Smooth muscle cell (in vitro differentiated cells): ENCODE measurements around the gene PMPCA. TPM values are rescaled to one million over a fixed set of nuclear protein-coding genes. Genes with fewer than 3 reads are reported as not detected.

ENCODE experiments used
- DNase-seq: peaks from one replicate; lab custom pipeline; 2025; ENCODE audit not compliant: unreplicated experiment; lab: John Stamatoyannopoulos, UW
- H2AFZ ChIP-seq: fragments of 200-600 bp; sonication (generic); 2 replicates; pipeline ENCODE4 v1.6.0; 2016; ENCODE audit warnings: antibody characterized with exemption, low read depth, mild to moderate bottlenecking
- H3F3A ChIP-seq: fragments of 200-600 bp; sonication (generic); 2 replicates; pipeline ENCODE4 v1.6.0; 2017; ENCODE audit warnings: antibody characterized with exemption, low read depth
- H3K27ac ChIP-seq: fragments of 200-600 bp; sonication (generic); 2 replicates; pipeline ENCODE4 v1.5.1; 2016; ENCODE audit warnings: low read depth, mild to moderate bottlenecking
- H3K27me3 ChIP-seq: fragments of 200-600 bp; sonication (generic); 2 replicates; pipeline ENCODE4 v1.6.1; 2016; ENCODE audit warnings: low read depth, mild to moderate bottlenecking
- H3K36me3 ChIP-seq: fragments of 200-600 bp; sonication (generic); 2 replicates; pipeline ENCODE4 v1.5.1; 2016; ENCODE audit warnings: low read depth
- H3K4me1 ChIP-seq: fragments of 200-600 bp; sonication (generic); 2 replicates; pipeline ENCODE4 v1.5.1; 2016; ENCODE audit warnings: low read depth
- H3K4me2 ChIP-seq: fragments of 200-600 bp; sonication (generic); 2 replicates; pipeline ENCODE4 v1.6.0; 2016; ENCODE audit warnings: mild to moderate bottlenecking
- H3K4me3 ChIP-seq: fragments of 200-600 bp; sonication (generic); 2 replicates; pipeline ENCODE4 v1.5.1; 2016; ENCODE audit warnings: mild to moderate bottlenecking
- H3K79me2 ChIP-seq: fragments of 200-600 bp; sonication (generic); 2 replicates; pipeline ENCODE4 v1.6.0; 2016; ENCODE audit warnings: low read depth, mild to moderate bottlenecking
- H3K9ac ChIP-seq: fragments of 200-600 bp; sonication (generic); 2 replicates; pipeline ENCODE4 v1.6.0; 2016; ENCODE audit warnings: low read depth
- H3K9me3 ChIP-seq: fragments of 200-600 bp; sonication (generic); replicated peaks from 2 replicates; pipeline ENCODE4 v1.5.1; 2016; ENCODE audit warnings: low read depth
- H4K20me1 ChIP-seq: fragments of 200-600 bp; sonication (generic); 2 replicates; pipeline ENCODE4 v1.6.0; 2016; ENCODE audit warnings: low read depth
- CTCF ChIP-seq: fragments of 200-600 bp; sonication (generic); IDR thresholded peaks from 2 replicates; pipeline ENCODE4 v1.5.1; 2017; ENCODE audit warnings: borderline replicate concordance, mild to moderate bottlenecking, antibody characterized with exemption; ENCODE audit not compliant: insufficient read depth, poor library complexity, severe bottlenecking
- WGBS: methylation state at CpG from one replicate; pipeline ENCODE4 v1.1.7; 2016; ENCODE audit warnings: low lambda C conversion rate; 5-methylcytosine and 5-hydroxymethylcytosine counted together
- polyA plus RNA-seq: library from polyadenylated mRNA; unstranded; fragments of >200 nt; fragmentation: Nextera tagmentation; extraction: Ambion mirVana; gene quantifications from 2 replicates; pipeline ENCODE4 v1.2.1, GENCODE V29; 2016
- total RNA-seq: library from RNA; depleted of rRNA; stranded (reverse); fragments of >200 nt; gene quantifications from 2 replicates; pipeline ENCODE4 v1.2.3, GENCODE V29; 2014

The PMPCA gene
- total and polyA plus RNA-seq, 2 experiments from 2014 or later, result 39.8 to 73.0 TPM

- Histone ChIP-seq H4K20me1 (peaks cover 94% of the 10 kb centered on the region), H2AFZ (no peak overlapping the region), H3K79me2 (peaks cover 16% of the 10 kb centered on the region), H3F3A (no peaks in the 10 kb centered on the region), H3K36me3 (peaks cover 9% of the 10 kb centered on the region), H3K4me1 (no peaks in the 10 kb centered on the region), H3K4me2 (no peak overlapping the region), H3K27ac (no peak overlapping the region), H3K9ac (no peak overlapping the region), H3K27me3 (no peaks in the 10 kb centered on the region), H3K4me3 (no peak overlapping the region), H3K9me3 (no peaks in the 10 kb centered on the region)
- no peak for DNase-seq
- WGBS, result 99% methylated on average over 18 of the region's 28 CpGs
- no peak for TF ChIP-seq CTCF
Measured at GRCh38 chr9:136459425-136459824, 49.0 kb downstream of the PMPCA start.

GRCh38 chr9:136460772-136461325 is 50.4 kb downstream of the PMPCA start:
- H3K9ac ChIP-seq, result no peak overlapping the region
- H3K79me2 ChIP-seq, result peaks cover 21% of the 10 kb centered on the region
- DNase-seq, result no peak
- no peak overlapping the region for H2AFZ ChIP-seq
- WGBS, result 98% methylated on average over 23 of the region's 23 CpGs
- no peak overlapping the region for H3K4me3 ChIP-seq
- H4K20me1 ChIP-seq, result peaks cover 98% of the 10 kb centered on the region
- H3K4me2 ChIP-seq, result no peak overlapping the region
- H3K4me1 ChIP-seq, result no peaks in the 10 kb centered on the region
- H3F3A ChIP-seq, result no peaks in the 10 kb centered on the region
- no peak overlapping the region for H3K27ac ChIP-seq
- no peaks in the 10 kb centered on the region for H3K27me3 ChIP-seq
- TF ChIP-seq CTCF, result no peak
- no peaks in the 10 kb centered on the region for H3K9me3 ChIP-seq
- H3K36me3 ChIP-seq, result peaks cover 16% of the 10 kb centered on the region

GRCh38 chr9:136462664-136463063 is 52.2 kb downstream of the PMPCA start:
- H3K4me1 ChIP-seq, result no peaks in the 10 kb centered on the region
- no peak overlapping the region for H3K4me3 ChIP-seq
- H3K27me3 ChIP-seq, result no peaks in the 10 kb centered on the region
- no peak overlapping the region for H2AFZ ChIP-seq
- no peak overlapping the region for H3K27ac ChIP-seq
- H3K9ac ChIP-seq, result no peak overlapping the region
- H3K9me3 ChIP-seq, result no peaks in the 10 kb centered on the region
- H3F3A ChIP-seq, result no peaks in the 10 kb centered on the region
- TF ChIP-seq CTCF, result no peak
- peaks cover 23% of the 10 kb centered on the region for H3K36me3 ChIP-seq
- DNase-seq, result no peak
- peaks cover 98% of the 10 kb centered on the region for H4K20me1 ChIP-seq
- 98% methylated on average over 17 of the region's 17 CpGs for WGBS
- peaks cover 30% of the 10 kb centered on the region for H3K79me2 ChIP-seq
- H3K4me2 ChIP-seq, result no peak overlapping the region

GRCh38 chr9:136463578-136463977 is 53.1 kb downstream of the PMPCA start:
- Histone ChIP-seq H3K79me2 (peaks cover 39% of the 10 kb centered on the region), H3K9ac (no peak overlapping the region), H3K9me3 (no peaks in the 10 kb centered on the region), H3K4me2 (no peak overlapping the region), H3K36me3 (peaks cover 25% of the 10 kb centered on the region), H2AFZ (no peak overlapping the region), H4K20me1 (peaks cover 98% of the 10 kb centered on the region), H3F3A (no peaks in the 10 kb centered on the region), H3K27ac (no peak overlapping the region), H3K4me1 (no peaks in the 10 kb centered on the region), H3K4me3 (no peak overlapping the region), H3K27me3 (no peaks in the 10 kb centered on the region)
- TF ChIP-seq CTCF, result no peak
- WGBS, result 98% methylated on average over 14 of the region's 14 CpGs
- no peak for DNase-seq
